ENCODE measurements around the gene NLRX1. TPM values are rescaled to one million over a fixed set of nuclear protein-coding genes. Genes with fewer than 3 reads are reported as not detected.
"Not testable (repeated sequence)": the region's sequence is repeated elsewhere in the genome, so short reads cannot be mapped to it uniquely, and the experiment has no call there.

Gene NLRX1
- total RNA-seq, 1 experiment from 2014 or later: 0.24 TPM

DNA sequence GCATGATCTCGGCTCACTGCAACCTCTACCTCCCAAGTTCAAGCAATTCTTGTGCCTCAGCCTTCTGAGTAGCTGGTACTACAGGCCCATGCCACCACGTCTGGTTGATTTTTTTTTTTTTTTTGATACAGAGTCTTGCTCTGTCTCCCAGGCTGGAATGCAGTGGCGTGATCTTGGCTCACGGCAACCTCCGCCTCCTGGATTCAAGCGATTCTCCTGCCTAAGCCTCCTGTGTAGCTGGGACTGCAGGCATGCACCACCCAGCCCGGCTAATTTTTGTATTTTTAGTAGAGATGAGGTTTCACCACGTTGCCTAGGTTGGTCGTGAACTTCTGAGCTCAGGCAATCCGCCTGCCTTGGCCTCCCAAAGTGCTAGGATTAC lies 1.5 kb upstream of the NLRX1 start:
- H3K4me3 ChIP-seq; H3K27me3 ChIP-seq; H3K4me1 ChIP-seq; H3K27ac ChIP-seq; H3K9me3 ChIP-seq (replicated peaks); DNase-seq; H3K36me3 ChIP-seq: not testable (repeated sequence)

DNA sequence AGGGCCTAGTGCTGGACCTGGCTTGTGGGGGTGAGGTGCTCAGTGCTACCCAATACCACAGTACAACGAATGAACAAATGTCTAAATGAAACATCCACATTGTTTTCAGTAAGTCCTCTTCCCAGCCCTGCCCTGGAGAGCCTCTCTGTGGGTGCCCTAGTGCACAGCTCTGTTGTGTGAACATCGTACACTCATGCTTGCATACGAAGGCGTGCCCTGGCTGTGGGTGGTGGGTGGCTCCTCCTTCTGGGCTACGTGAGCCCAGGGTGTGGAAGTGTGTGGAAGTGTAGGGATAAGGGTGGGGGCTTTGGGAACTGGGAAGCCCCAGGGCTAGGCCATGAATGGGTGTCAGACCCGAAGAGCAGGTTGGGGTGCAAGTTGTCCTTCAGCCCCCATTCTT lies 592 bp upstream of the NLRX1 start:
- Histone ChIP-seq H3K4me1 (no peaks in the 10 kb centered on the region), H3K27me3 (no peaks in the 10 kb centered on the region), H3K9me3 (replicated peaks) (no peaks in the 10 kb centered on the region), H3K4me3 (no peak overlapping the region), H3K36me3 (no peaks in the 10 kb centered on the region), H3K27ac (no peak overlapping the region)
- no peak for DNase-seq

DNA sequence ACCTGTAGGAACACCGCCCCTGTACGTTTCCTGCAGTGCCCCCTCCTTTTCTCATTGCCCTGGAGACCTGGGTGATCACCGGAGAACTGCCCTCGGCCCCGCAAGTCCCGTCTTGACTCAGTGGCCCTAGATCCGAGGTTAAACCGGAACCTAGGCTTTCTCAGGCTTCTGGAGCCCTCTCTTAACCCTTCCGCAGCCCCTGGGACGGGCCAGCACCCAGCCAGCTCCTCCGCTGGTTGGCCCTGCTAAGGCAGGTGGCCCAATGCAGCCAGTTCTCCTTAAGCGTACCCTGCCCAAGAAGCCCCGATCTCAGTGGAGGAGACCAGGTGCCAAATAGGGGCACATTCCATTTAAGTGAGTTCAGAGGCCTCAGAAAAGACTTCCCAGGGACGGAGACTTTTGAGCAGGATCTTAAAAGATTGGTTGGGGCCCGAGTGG lies 776 bp downstream of the NLRX1 start:
- Histone ChIP-seq H3K4me3 (peak overlapping the region; percentile 54), H3K36me3 (no peaks in the 10 kb centered on the region), H3K27ac (no peak overlapping the region), H3K4me1 (no peaks in the 10 kb centered on the region), H3K9me3 (replicated peaks) (no peaks in the 10 kb centered on the region), H3K27me3 (no peaks in the 10 kb centered on the region)
- DNase-seq: no peak

DNA sequence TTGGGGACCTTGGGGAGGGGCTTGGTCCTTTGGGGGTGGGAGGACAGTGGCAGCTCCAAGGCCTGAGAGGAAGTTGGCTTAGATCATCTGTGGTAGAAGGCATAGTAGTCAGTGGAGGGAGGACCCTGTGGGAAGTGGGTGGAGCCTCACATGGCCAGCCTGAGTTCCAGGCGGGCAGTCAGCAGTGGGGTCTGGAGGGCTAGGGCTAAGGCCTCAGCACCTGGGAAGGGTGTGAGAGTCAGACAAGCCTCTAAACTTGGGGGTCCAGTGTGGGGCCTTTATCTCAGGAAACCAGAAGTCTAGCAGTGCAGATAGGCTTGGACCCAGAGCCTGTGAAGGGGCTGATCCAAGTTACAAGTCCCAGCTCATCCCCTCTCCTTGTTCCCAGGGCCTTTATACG lies 4.0 kb downstream of the NLRX1 start:
- DNase-seq: no peak
- Histone ChIP-seq H3K4me1 (no peaks in the 10 kb centered on the region), H3K27me3 (no peaks in the 10 kb centered on the region), H3K36me3 (no peaks in the 10 kb centered on the region), H3K27ac (no peak overlapping the region), H3K9me3 (replicated peaks) (no peaks in the 10 kb centered on the region), H3K4me3 (no peak overlapping the region)

DNA sequence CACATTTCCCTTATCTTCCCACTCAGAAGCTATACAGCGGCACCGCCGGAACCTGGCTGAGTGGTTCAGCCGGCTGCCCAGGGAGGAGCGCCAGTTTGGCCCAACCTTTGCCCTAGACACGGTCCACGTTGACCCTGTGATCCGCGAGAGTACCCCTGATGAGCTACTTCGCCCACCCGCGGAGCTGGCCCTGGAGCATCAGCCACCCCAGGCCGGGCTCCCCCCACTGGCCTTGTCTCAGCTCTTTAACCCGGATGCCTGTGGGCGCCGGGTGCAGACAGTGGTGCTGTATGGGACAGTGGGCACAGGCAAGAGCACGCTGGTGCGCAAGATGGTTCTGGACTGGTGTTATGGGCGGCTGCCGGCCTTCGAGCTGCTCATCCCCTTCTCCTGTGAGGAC lies 4.9 kb downstream of the NLRX1 start:
- Histone ChIP-seq H3K27me3 (no peaks in the 10 kb centered on the region), H3K4me1 (no peaks in the 10 kb centered on the region), H3K4me3 (no peak overlapping the region), H3K27ac (no peak overlapping the region), H3K9me3 (replicated peaks) (no peaks in the 10 kb centered on the region), H3K36me3 (no peaks in the 10 kb centered on the region)
- DNase-seq: no peak

DNA sequence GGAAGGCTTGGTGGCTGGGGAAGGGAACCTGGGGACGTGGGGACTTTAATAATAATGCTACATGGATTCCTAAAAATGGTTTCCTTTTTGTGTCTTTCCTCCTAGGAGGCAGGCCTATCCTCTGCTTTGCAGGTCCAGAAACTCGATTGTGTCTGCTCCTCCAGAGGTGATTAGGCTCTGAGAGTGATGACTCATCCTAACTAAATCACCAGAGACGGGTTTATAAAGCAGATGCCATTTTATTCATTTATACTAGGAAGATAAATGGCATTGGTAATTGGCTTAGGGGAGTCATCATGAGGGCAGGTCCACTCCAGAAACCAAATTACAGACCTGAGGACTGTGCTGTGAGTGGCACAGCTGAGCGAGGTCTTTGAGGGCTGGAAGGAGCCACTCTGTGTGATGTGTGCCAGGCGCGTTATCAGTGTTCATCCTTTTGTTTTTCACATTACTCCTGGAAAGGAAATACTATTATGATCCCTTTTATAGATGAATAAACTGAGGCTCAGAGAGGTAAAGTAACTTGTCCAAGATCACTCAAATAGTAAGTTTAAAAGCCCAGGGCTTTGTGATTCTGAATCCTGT lies 7.1 kb downstream of the NLRX1 start:
- Histone ChIP-seq H3K4me1 (no peaks in the 10 kb centered on the region), H3K4me3 (no peak overlapping the region), H3K36me3 (no peaks in the 10 kb centered on the region), H3K27me3 (no peaks in the 10 kb centered on the region), H3K9me3 (replicated peaks) (no peaks in the 10 kb centered on the region), H3K27ac (no peak overlapping the region)
- DNase-seq: no peak

DNA sequence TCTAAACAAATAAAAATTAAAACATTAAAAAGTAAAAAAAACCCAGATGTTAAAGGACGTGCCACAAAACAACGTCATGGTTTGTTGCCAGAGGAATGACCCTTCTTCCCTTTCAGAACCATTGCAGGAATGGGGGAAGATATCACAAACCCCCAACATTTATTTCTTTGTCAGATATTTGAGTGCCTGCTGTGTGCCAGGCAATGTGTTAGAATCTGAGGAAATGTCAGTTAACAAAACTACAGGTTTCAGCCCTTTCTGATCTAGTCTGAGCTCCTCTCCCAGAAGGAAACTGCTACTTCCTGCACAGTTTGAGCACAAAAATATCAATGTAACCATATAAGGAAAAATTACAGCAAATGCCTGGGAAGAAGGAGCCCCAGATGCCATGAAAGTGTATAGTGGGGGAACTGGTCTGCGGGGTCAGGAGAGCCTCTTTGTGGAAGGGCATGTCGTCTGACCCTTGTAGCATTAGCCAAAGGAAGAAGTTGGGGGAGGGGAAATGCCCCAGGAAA lies 9.7 kb downstream of the NLRX1 start:
- no peak overlapping the region for H3K27ac ChIP-seq
- no peaks in the 10 kb centered on the region for H3K36me3 ChIP-seq

DNA sequence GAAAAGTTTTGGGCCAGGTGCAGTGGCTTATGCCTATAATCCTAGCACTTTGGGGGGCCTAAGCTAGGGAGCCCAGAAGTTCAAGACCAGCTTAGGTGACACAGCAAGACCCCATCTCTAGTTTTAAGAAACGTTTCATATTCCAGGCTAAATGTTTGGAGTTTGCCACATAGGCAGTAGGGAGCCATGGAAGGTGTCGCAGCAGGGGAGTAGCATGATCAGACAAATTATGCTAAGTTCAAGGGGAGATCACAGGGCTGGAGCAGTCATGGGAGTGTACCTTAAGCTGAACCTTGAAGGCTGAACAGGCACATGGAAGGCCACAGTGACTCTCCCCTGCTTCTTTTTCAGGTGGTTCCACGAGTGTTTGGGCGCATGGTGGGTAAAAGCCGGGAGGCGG lies 10.8 kb downstream of the NLRX1 start:
- no peaks in the 10 kb centered on the region for H3K9me3 ChIP-seq (replicated peaks)
- no peak for DNase-seq
- H3K4me3 ChIP-seq: no peak overlapping the region
- no peak overlapping the region for H3K27ac ChIP-seq
- H3K4me1 ChIP-seq: no peaks in the 10 kb centered on the region
- H3K36me3 ChIP-seq: no peaks in the 10 kb centered on the region
- H3K27me3 ChIP-seq: no peaks in the 10 kb centered on the region

More for the DNA sequence above, 9.7 kb downstream of the NLRX1 start:
- Histone ChIP-seq H3K27me3 (no peaks in the 10 kb centered on the region), H3K4me1 (no peaks in the 10 kb centered on the region), H3K4me3 (no peak overlapping the region), H3K9me3 (replicated peaks) (no peaks in the 10 kb centered on the region)
- no peak for DNase-seq

DNA sequence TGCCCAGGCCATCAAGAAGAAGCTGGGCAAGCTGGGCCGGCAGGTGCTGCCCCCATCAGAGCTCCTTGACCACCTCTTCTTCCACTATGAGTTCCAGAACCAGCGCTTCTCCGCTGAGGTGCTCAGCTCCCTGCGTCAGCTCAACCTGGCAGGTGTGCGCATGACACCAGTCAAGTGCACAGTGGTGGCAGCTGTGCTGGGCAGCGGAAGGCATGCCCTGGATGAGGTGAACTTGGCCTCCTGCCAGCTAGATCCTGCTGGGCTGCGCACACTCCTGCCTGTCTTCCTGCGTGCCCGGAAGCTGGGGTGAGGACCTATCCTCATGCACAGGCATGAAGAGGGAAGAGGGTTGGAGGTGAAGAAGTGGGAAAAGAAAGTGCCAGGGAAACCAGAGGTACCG lies 11.5 kb downstream of the NLRX1 start:
- Histone ChIP-seq H3K4me1 (no peaks in the 10 kb centered on the region), H3K4me3 (no peak overlapping the region), H3K27me3 (no peaks in the 10 kb centered on the region), H3K27ac (no peak overlapping the region), H3K9me3 (replicated peaks) (no peaks in the 10 kb centered on the region), H3K36me3 (no peaks in the 10 kb centered on the region)
- no peak for DNase-seq

DNA sequence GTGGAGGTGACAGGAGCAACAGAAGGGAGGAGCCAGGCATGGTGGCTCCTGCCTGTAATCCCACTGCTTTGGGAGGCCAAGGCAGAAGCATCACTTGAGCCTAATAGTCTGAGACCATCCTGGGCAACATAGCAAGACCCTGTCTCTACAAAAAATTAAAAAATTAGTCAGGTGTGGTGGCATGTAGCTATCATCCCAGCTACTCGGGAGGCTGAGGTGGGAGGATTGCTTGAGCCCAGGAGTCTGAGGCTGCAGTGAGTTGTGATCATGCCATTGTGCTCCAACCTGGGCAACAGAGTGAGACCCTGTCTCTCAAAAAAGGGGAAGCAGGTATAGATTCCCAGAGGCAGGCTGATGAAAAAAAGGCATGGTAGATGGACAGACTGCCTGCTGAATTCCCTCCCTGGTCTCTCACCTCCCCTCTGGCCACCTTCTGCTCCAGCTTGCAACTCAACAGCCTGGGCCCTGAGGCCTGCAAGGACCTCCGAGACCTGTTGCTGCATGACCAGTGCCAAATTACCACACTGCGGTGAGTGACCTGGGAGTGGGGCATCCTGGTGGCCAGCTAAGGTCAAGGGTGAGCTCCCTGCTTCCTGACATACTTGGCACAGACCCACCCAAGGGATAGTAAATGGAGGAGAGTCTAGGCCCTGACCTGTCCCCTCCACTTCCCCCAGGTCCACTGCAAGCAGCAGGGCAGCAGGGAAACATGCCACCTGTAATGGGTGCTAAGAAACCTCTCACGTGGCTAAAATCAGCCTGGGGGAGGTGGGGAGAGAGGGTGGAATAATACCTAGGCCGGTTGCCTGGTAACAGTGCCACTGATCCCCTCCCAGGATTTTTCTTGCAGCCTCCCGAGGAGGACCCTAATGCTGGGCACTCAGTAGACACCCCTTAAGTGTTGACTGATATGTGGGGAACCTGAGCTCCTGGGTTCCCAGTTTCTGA lies 12.5 kb downstream of the NLRX1 start:
- no peaks in the 10 kb centered on the region for H3K27me3 ChIP-seq
- H3K36me3 ChIP-seq: no peaks in the 10 kb centered on the region
- no peak overlapping the region for H3K27ac ChIP-seq
- no peaks in the 10 kb centered on the region for H3K4me1 ChIP-seq
- no peak for DNase-seq
- H3K9me3 ChIP-seq (replicated peaks): no peaks in the 10 kb centered on the region
- no peak overlapping the region for H3K4me3 ChIP-seq

DNA sequence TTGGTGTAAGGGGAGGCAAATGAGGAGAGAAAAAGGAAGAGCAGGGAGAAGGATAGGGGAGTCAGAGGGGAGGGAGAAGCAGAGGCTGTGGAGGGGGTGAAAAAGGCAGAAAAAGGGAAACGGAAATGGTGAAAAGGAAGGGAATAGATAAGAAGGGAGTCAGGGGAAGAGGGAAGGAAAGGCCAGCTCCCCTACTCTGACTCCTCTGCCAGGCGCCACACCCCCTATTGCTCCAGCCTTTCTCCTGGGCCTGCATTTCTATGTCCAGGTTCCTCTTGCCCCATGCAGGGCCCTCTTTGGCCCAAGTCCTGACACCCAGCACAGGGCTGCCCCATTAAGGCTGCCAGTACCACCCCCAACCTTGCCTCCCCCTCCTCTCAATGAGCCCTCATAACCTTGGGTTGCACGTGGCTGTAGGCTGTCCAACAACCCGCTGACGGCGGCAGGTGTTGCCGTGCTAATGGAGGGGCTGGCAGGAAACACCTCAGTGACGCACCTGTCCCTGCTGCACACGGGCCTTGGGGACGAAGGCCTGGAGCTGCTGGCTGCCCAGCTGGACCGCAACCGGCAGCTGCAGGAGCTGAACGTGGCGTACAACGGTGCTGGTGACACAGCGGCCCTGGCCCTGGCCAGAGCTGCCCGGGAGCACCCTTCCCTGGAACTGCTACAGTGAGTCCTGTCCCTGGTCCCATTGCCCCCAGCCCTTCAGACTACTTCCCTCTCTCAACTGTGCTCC lies 13.3 kb downstream of the NLRX1 start:
- no peak for DNase-seq
- no peaks in the 10 kb centered on the region for H3K27me3 ChIP-seq
- H3K4me1 ChIP-seq: no peaks in the 10 kb centered on the region
- H3K4me3 ChIP-seq: no peak overlapping the region
- no peaks in the 10 kb centered on the region for H3K36me3 ChIP-seq
- no peak overlapping the region for H3K27ac ChIP-seq
- no peaks in the 10 kb centered on the region for H3K9me3 ChIP-seq (replicated peaks)

DNA sequence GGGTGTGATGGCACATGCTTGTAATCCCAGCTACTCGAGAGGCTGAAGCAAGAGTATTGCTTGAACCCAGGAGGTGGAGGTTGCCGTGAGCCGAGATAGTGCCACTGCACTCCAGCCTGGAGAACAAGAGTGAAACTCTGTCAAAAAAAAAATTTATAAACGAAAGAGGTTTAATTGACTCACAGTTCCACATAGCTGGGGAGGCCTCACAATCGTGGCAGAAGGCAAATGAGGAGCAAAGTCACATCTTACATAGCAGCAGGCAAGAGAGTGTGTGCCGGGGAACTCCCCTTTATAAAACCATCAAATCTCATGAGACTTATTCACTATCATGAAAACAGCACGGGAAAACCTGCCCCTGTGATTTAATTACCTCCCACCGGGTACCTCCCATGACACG lies 15.9 kb downstream of the NLRX1 start:
- DNase-seq: not testable (repeated sequence)

DNA sequence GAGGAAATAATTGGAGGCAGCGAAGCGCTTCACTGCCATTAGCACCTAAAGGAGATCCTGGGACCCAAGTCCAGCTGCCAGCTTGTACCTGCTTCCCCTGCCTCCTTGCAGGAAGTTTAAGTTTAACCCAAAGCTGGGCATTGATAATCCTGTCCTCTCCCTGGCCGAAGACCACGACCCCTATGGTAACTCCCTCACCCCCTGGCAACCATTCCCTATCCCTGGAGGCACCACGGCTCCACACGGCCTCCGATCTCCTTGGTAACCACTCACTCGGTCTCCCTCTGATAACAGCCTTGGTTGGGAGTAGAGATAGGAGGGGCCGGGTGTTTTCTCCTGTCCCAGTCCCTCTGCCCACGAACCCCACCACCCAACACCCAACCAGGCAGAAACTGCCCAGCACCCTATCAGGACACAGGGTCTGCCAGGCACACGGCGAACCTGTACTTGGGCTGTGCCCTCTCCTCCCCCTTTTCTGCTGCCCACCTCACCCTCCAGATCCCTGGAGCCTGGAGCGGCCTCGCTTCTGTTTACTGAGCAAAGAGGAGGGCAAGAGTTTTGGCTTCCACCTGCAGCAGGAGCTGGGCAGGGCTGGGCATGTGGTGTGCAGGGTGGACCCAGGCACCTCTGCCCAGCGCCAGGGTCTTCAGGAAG lies 17.6 kb downstream of the NLRX1 start:
- no peaks in the 10 kb centered on the region for H3K27me3 ChIP-seq
- no peak overlapping the region for H3K4me3 ChIP-seq
- no peaks in the 10 kb centered on the region for H3K9me3 ChIP-seq (replicated peaks)
- H3K27ac ChIP-seq: no peak overlapping the region
- no peaks in the 10 kb centered on the region for H3K36me3 ChIP-seq
- DNase-seq: no peak
- no peaks in the 10 kb centered on the region for H3K4me1 ChIP-seq

More for the DNA sequence above, 15.9 kb downstream of the NLRX1 start:
- H3K4me1 ChIP-seq; H3K36me3 ChIP-seq; H3K27ac ChIP-seq; H3K27me3 ChIP-seq; H3K4me3 ChIP-seq; H3K9me3 ChIP-seq (replicated peaks): not testable (repeated sequence)

DNA sequence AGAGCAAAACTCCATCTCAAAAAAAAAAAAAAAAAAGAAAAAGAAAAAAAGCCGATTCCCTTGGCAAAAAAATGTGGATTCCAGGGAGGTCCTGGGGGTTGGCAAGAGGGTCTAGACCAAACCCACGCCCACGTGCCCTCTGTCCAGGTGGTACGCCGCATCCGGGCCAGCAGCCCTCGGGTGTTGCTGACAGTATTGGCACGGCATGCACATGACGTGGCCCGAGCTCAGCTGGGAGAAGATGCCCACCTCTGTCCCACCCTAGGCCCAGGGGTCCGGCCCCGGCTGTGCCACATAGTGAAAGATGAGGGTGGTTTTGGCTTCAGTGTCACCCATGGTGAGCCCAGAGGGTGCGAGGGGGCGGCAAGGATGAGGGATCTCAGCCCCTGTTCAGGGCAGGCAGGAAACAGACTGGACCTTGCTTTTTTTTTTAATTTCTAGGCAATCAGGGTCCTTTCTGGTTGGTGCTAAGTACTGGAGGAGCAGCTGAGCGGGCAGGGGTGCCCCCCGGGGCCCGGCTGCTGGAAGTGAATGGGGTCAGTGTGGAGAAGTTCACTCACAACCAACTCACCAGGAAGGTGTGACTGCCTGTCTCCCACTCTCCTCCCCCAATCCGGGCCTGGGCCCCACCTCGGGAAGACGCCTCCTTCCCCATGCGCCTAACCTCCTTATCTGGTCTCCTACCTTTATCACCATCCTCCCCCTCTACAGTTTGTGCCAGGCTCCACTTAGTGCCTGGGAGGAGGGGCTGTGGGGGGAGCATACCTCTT lies 18.8 kb downstream of the NLRX1 start:
- Histone ChIP-seq H3K27ac (no peak overlapping the region), H3K9me3 (replicated peaks) (no peaks in the 10 kb centered on the region)

More for the DNA sequence above, 18.8 kb downstream of the NLRX1 start:
- Histone ChIP-seq H3K4me3 (no peak overlapping the region), H3K36me3 (no peaks in the 10 kb centered on the region), H3K4me1 (no peaks in the 10 kb centered on the region), H3K27me3 (no peaks in the 10 kb centered on the region)
- no peak for DNase-seq

Data from SJCRH30 (cell line).